HG02943 (cell line): ENCODE measurements around the gene KRTAP5-8.
"Not testable (repeated sequence)": the region's sequence is repeated elsewhere in the genome, so short reads cannot be mapped to it uniquely, and the experiment has no call there.

ENCODE experiments used
- ATAC-seq: cut with Tn5 transposase; IDR thresholded peaks from one replicate; pipeline ENCODE4 v1.9.1; 2021; ENCODE audit warnings: mild to moderate bottlenecking, low read depth, moderate library complexity; ENCODE audit not compliant: unreplicated experiment

The KRTAP5-8 gene

DNA sequence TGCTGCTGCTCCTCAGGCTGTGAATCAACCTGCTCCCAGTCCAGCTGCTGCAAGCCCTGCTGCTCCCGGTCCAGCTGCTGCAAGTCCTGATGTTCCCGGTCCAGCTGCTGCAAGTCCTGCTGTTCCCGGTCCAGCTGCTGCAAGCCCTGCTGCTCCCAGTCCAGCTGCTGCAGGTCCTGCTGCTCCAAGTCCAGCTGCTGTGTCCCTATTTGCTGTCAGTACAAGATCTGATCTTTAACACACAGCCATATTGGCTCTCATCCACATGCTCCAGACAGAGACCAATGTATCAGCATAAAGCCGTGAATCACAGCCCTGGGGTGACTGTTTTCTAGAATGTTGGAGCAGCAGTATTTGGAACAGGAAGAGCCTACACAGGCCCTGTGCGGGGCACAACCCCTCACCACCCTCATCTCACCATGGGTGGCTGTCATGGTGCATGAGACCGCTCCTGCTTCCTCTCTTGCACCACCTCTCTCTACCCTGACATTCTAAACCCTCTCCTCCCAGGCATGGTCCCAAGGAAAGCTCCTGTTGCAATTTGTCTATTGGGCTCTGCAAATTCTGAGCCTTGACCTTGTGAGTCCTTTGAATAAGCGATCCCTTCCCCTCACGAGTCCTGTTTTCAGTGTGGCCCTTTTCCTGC lies 31.0 kb downstream of the KRTAP5-8 start:
- ATAC-seq = no peak

DNA sequence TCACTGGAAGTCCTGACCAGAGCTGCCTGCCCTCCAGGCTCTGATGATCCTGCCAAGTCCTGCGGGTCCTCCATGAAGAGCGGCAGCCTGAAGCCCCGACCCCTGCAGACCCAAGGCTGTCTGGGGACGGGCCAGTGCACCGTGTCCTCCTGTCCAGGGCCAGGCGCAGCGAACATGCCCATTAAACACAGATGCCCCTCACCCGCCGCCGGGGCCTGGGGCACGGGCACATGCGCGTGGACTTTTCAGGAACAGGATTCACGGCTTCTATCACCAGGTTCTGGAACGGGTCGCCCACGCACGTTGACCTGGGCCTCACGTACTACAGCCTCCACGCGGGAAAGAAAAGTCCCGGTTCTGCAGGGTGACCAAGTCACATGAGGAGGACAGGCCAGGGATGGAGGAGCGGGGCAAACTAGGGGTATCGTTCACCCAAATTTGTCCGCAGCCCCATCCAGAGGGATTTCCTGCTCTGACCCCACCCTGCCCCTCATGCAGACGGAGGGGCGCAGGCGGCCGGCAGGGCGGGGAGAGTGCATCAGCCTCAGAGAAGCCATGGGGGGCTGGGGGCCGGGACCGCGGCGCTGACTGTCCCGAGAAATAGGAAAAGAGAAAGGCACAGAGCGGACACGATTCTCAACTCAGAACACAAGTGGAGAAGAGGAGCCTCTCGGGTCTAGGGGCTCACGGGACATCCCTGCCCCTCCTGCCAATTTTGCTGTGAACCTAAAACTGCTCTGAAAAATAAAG lies 33.5 kb downstream of the KRTAP5-8 start:
- not testable (repeated sequence) for ATAC-seq

DNA sequence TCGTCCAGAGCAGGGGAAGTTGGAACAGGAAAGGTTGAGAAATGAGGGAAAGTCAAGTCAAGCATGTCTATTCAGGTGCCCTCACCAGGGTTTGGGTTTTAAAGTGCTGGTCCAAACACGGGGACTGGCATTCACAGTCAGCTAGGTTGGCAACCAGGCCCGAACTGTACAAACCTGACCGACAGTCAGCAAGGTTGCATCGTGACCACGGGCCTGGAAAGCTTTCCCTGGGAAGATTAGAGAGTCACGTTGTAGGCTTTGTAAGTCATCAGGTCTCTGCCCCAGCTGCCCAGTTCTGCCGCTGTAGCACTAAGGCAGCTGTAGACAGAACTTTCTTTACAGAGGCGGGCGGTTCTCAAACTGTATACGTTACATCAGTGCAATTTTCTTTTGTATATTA lies 35.0 kb downstream of the KRTAP5-8 start:
- ATAC-seq = no peak

DNA sequence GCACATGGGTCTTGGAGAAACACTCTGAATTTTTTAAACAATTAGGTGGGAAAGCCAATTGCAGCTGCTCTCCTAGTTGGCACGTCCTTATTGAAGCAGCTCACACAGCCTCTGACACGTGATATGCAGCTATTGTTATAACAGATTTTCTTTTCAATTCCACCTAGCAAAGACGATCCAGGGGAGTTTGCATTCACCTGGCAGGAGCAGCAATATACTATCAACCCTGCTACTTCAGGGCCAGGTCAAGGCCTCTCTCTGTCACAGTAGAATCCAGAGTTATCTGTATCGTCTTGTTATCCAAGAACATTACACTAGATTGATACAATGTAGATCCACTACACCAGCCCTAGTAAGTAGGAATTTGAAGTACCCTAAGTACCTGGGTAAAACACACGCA lies 36.6 kb downstream of the KRTAP5-8 start:
- no peak for ATAC-seq

DNA sequence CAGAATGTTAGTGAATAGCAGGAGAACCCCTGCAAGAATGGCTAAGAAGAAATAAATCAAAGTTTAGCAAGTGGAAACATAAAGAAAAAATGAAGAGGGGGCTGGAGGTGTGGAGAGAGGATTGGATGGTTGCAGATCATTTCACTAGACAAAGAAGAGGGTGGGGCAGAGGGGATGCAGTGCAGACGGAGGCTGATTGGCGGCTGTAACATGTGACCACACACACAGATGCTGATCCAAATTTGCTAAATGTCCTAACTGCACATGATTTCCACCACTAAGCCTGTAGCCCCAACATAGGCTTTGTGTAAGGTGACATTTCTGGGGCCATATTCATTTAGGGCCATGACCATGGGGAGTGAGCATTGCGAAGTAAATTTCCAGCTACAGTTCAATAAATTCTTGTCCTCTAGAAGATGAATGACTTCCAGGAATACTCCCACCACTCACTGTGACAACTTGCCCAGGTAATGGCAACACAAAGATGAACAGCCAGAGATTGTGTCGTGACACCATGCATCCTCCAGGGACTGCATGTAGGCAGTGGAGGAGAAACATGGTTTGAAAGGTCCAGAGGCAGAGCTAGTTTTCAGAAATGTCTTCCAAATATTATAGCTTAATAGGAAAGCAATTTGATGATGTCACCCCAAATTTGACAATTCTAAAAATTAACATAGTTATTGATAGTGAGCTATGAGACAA lies 38.0 kb downstream of the KRTAP5-8 start:
- ATAC-seq = no peak

DNA sequence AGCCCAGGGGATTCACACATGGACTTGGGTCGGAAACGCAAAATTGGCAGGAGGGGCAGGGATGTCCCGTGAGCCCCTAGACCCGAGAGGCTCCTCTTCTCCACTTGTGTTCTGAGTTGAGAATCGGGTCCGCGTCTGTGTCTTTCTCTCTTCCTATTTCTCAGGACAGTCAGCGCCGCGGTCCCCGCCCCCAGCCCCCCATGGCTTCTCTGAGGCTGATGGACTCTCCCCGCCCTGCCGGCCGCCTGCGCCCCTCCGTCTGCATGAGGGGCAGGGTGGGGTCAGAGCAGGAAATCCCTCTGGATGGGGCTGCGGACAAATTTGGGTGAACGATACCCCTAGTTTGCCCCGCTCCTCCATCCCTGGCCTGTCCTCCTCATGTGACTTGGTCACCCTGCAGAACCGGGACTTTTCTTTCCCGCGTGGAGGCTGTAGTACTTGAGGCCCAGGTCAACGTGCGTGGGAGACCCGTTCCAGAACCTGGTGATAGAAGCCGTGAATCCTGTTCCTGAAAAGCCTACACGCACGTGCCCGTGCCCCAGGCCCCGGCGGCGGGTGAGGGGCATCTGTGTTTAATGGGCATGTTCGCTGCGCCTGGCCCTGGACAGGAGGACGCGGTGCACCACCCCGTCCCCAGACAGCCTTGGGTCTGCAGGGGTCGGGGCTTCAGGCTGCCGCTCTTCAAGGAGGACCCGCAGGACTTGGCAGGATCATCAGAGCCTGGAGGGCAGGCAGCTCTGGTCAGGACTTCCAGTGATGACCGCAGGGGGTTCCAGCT lies 39.1 kb downstream of the KRTAP5-8 start:
- ATAC-seq = not testable (repeated sequence)

DNA sequence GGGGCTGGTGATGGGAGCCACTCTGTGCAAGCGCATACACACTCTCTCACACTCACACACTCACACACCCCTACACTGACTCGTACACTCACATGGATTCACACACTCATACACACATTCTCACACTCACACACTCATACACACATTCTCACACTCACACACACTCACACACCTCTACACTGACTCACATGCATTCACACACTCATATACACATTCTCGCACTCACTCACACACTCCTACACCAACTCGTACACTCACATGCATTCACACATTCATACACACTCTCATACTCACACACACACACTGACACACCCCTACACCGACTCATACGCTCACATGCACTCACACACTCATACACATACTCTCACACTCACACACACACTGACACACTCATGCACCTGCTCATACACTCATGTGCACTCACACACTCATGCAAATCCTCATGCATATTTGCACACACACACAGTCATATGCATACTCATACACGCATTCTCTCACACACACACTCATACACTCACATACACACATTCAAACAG lies 39.7 kb downstream of the KRTAP5-8 start:
- ATAC-seq = no peak

DNA sequence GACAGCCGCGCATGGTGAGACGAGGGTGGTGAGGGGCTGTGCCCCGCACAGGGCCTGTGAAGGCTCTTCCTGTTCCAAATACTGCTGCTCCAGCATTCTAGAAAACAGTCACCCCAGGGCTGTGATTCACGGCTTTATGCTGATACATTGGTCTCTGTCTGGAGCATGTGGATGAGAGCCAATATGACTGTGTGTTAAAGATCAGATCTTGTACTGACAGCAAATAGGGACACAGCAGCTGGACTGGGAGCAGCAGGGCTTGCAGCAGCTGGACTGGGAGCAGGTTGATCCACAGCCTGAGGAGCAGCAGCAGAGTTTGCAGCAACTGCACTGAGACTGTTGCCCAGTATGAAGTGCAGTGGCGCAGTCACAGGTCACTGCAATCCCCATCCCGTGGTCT lies 41.7 kb downstream of the KRTAP5-8 start:
- not testable (repeated sequence) for ATAC-seq

DNA sequence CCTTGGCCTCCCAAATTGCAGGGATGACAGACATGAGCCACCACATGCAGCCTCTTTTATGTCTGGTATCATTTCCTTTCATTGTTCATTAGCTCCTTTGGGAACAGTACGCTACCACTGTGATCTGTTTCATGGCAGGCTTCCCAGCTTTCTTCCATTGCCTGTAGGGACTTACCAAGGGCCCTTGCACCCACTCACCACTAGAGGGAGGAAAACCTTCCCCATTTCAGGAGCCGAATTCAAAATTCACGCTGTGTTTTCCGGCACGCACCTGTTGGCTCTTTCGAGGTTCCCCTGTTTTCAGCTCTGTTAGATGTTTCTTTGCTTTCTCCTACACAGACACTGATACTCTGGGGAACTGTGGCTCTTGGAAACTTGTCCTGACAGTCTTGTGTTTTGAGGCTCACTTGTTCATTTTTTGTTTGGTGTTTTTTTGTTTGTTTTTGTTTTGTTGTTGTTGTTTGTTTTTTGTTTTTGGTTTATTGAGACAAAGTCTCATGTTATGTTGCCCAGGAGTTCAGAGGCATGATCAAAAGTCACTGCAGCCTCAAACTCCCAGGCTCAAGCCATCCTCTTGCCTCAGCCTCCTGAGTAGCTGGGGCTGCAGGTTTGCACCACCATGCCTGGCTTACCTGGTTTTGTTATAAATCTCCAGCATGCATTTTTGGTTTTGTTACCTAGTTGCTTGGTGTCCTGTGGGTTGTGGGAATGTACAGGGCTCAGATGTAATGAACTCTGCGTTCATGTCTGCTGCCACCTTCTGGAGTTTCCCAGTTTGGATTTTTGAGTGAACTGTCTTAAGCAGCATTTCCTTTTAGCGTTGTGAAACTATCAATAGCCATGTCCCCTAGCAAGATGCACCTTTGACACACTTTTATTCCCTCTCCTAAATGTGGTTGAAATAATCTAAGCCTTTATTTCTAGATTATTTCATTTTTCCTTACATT lies 42.5 kb downstream of the KRTAP5-8 start:
- ATAC-seq = no peak

DNA sequence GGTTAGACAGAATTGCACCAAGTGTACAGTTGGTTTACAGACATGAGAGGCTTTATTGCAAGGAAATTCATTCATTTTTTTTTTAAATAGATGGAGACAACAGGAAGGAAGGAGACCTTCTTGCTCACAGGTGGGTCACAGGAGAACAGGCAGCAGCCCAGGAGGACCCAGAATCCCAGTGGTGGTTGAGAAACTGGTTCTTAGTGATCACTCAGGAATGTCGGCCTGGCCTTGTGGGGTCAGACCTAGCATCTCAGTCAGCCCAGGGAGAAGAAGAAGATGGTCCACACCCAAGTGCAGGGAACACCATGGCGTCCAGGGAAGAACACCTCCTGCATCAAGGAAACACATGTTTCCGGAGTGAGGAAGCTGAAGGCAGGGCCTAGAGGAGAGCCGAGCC lies 44.0 kb downstream of the KRTAP5-8 start:
- no peak for ATAC-seq

DNA sequence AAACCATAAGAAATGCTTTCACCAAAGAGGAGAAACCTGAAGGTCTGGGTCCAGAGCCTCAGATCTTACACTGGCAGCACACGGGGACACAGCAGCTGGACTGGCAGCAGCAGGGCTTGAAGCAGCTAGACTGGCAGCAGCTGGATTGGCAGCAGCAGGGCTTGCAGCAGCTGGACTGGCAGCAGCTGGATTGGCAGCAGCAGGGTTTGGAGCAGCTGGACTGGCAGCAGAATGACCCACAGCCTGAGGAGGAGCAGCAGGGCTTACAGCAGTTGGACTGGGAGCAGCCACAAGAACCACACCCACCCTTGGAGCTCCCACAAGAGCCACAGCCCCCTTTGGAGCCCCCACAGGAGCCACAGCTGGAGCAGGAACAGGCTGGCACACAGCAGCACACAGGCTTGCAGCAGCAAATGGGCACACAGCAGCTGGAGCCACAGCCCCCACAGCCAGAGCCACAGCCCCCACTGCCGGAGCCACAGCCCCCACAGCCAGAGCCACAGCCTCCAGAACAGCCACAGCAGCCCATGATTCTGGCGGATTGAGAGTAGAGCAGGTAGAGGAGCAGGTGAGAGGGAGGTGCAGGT lies 44.6 kb downstream of the KRTAP5-8 start, which contains the start of gene KRTAP5-11:
Gene KRTAP5-11 (minus strand): TSS at position 567 of the 587 bp plus-strand sequence. CDS start 38 bp downstream, at position 529.
- ATAC-seq = no peak

DNA sequence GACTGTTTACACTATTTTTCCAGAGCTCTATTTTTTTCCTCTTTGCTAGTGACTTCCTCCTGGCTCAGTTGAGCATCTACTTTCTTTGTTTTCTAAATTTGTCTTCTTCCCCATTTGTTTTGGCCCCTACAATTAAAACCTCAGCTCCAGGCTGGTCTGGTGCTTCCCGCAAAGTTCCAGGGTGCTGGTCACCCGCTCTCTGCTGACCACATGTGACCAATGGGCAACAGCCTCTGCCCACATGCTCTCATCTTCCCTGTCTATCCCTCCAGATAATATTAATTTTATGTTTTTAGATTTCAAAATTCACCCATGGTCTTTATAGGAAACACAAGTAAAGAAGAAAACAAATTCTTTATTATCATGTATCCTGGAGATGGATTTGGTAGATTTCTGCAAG lies 45.1 kb downstream of the KRTAP5-8 start:
- not testable (repeated sequence) for ATAC-seq

DNA sequence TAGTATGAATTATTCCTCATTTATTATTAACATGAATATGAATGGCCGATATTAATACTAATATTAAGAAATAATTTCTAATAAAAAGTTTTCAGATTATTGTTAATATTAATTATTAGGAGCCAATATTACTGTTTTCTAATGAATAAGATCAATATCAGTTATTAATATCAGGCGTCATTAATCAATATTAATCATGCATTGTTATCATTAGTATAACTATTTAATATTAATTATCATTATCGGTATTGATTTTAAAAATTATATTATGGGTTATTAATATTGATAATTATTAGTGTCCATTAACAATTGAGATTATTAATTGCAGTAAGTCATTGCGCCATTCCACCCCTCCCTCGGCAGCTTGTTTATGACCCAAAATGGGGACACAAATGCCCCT lies 47.8 kb downstream of the KRTAP5-8 start:
- ATAC-seq = not testable (repeated sequence)

DNA sequence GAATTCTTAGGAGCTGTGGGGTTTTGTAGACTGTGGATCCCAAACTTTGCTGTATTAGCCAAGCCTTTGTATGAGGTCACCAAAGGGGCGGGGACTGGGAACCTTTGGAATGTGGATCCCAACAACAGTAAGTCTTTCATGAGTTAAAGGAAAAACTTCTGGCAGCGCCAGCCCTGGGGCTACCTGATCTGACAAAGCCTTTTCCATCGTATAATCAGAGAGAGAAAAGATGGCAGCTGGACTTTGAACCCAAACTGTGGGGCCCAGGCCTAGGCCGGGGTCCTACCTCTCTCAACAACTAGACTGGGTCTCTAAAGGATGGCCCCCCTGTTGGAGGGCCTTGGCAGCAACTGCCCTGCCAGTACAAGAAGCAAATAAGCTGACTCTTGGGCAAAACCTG lies 50.5 kb downstream of the KRTAP5-8 start:
- ATAC-seq = not testable (repeated sequence)
